Esophagus muscularis mucosa (tissue), 4 donors: ENCODE data around the gene FKBP1A. TPM values are rescaled to one million over a fixed set of nuclear protein-coding genes. Genes with fewer than 3 reads are reported as not detected.

Experiments used
- DNase-seq: peaks from one replicate; pipeline ENCODE4 v3.0.0-alpha.2; 2017; ENCODE audit errors: extremely low spot score
- H3K27ac ChIP-seq, 4 donors: fragments of 200-600 bp; sonication (generic); replicated peaks in 1 of 4; 1 replicate in 3 of 4; 2 replicates in 1 of 4; pipeline ENCODE4 v1.5.1; 2016 to 2019; ENCODE audit warnings: mild to moderate bottlenecking in 1 of 4
- H3K27me3 ChIP-seq, 4 donors: fragments of 200-600 bp; sonication (generic); one replicate each; pipeline versions ENCODE4 v1.5.1 to v1.6.0; 2016 to 2019
- H3K36me3 ChIP-seq, 4 donors: fragments of 200-600 bp; sonication (generic); one replicate each; pipeline ENCODE4 v1.5.1; 2016 to 2019
- H3K4me1 ChIP-seq, 4 donors: fragments of 200-600 bp; sonication (generic); one replicate each; pipeline ENCODE4 v1.5.1; 2016 to 2019
- H3K4me3 ChIP-seq, 4 donors: fragments of 200-600 bp; sonication (generic); 1 replicate in 2 of 4; 2 replicates in 2 of 4; pipeline ENCODE4 v1.5.1; 2016 to 2019; ENCODE audit warnings: mild to moderate bottlenecking in 4 of 4, moderate library complexity in 1 of 4
- H3K9me3 ChIP-seq, 4 donors: fragments of 200-600 bp; sonication (generic); 1 replicate in 3 of 4; 2 replicates in 1 of 4; pipeline ENCODE4 v1.5.1; 2016 to 2019
- EP300 ChIP-seq: sonication (generic); formaldehyde crosslinking; IDR thresholded peaks from one replicate; pipeline ENCODE4 v1.6.1; 2017; ENCODE audit warnings: antibody characterized with exemption
- POLR2A ChIP-seq: fragments of 450-650 bp; IDR thresholded peaks from one replicate; pipeline ENCODE4 v1.6.1; 2017; ENCODE audit warnings: antibody characterized with exemption, moderate library complexity, mild to moderate bottlenecking, low read depth
- POLR2AphosphoS5 ChIP-seq, 2 donors: sonication (generic); formaldehyde crosslinking; IDR thresholded peaks; one replicate each; pipeline ENCODE4 v1.6.1; 2017; ENCODE audit warnings: antibody characterized with exemption in 2 of 2
- WGBS: methylation state at CpG from one replicate; pipeline ENCODE4 v1.1.5; 2018; 5-methylcytosine and 5-hydroxymethylcytosine counted together
- intact Hi-C: fragments of 100-400 bp; cut with DNase I; formaldehyde crosslinking; loops from one replicate; pipeline ENCODE4 v1.15.1; 2023
- total RNA-seq, 4 donors: library from RNA; depleted of rRNA; stranded (reverse); fragments of >200 nt; gene quantifications; one replicate each; pipeline versions ENCODE4 v1.1.0 to v1.2.1, GENCODE V29; 2016
- TF ChIP-seq, protein P1 (sequence below), 3 experiments: fragments of 200-600 bp in 2 of 3; fragments of 450-650 bp in 1 of 3; sonication (generic) in 2 of 3; IDR thresholded peaks; one replicate each; pipeline ENCODE4 v1.5.1; 2017 to 2019; ENCODE audit warnings: antibody characterized with exemption in 3 of 3, mild to moderate bottlenecking in 2 of 3, moderate library complexity in 1 of 3

The FKBP1A gene
- total RNA-seq, 4 donors from 2014 or later: 84.3 to 99.2 (median 89.8) TPM

DNA sequence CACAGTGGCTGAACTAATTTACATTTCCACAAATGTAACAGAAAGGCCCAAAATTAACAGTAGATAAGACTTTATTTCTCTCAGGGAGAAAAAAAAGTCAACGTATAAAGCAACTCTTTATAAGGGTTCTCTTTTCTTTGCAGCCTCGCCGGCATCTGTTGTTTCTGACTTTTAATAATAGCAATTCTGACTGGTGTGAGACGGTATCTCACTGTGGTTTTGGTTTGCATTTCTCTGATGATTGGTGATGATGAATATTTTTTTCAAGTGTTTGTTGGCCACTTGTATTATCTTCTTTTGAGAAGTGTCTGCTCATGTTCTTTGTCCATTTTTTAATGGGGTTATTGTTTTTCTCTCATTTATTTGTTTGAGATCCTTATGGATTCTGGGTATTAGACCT, 27.2 kb upstream of the FKBP1A start:
- 93% methylated on average over 4 of the region's 4 CpGs for WGBS

DNA sequence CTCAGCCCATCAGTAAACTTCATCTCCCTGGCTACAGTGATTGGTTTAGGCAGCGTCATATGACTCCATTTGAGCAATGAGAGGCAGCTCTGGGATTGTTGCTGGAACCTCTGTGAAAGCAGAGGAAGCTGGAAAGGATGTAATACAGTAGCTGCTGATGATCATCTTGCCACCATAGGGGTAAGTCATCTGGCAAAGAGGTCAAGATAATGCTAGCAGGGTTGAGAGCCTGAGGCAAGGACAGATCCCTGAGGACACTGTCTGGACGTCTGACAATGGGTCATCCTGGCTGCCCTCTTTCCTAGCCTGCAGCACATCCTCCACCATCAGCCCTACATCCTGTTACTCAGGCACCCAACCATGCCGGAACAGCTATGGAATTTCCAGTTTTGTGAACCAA, 25.5 kb upstream of the FKBP1A start:
- H3K9me3 ChIP-seq: peaks cover 0 to 9% (median 6%) of the 10 kb centered on the region in 4 donors
- peaks cover 0 to 36% (median 0%) of the 10 kb centered on the region in 4 donors for H3K27me3 ChIP-seq
- H3K4me1 ChIP-seq: no peaks in the 10 kb centered on the region
- TF ChIP-seq POLR2AphosphoS5 (IDR thresholded peaks at IDR 0.05): no peak
- no peak for TF ChIP-seq EP300
- TF ChIP-seq, protein P1, sequence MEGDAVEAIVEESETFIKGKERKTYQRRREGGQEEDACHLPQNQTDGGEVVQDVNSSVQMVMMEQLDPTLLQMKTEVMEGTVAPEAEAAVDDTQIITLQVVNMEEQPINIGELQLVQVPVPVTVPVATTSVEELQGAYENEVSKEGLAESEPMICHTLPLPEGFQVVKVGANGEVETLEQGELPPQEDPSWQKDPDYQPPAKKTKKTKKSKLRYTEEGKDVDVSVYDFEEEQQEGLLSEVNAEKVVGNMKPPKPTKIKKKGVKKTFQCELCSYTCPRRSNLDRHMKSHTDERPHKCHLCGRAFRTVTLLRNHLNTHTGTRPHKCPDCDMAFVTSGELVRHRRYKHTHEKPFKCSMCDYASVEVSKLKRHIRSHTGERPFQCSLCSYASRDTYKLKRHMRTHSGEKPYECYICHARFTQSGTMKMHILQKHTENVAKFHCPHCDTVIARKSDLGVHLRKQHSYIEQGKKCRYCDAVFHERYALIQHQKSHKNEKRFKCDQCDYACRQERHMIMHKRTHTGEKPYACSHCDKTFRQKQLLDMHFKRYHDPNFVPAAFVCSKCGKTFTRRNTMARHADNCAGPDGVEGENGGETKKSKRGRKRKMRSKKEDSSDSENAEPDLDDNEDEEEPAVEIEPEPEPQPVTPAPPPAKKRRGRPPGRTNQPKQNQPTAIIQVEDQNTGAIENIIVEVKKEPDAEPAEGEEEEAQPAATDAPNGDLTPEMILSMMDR (IDR thresholded peaks at IDR 0.05): no peak
- TF ChIP-seq POLR2A: no peak
- intact Hi-C loops: no loop called here
- no peak for DNase-seq
- 60% methylated on average over 2 of the region's 3 CpGs for WGBS
- no peak overlapping the region for H3K27ac ChIP-seq
- no peak overlapping the region for H3K4me3 ChIP-seq
- H3K36me3 ChIP-seq: no peaks in the 10 kb centered on the region

More for the DNA sequence above, 27.2 kb upstream of the FKBP1A start:
- no peak overlapping the region for H3K27ac ChIP-seq
- DNase-seq: no peak
- no peak for TF ChIP-seq POLR2AphosphoS5 (IDR thresholded peaks at IDR 0.05)
- TF ChIP-seq, protein P1 (IDR thresholded peaks at IDR 0.05): no peak
- no peak for TF ChIP-seq POLR2A
- no peak for TF ChIP-seq EP300
- peaks cover 0 to 41% (median 0%) of the 10 kb centered on the region in 4 donors for H3K27me3 ChIP-seq
- no peak overlapping the region for H3K4me3 ChIP-seq
- intact Hi-C loops: no loop called here
- no peaks in the 10 kb centered on the region for H3K4me1 ChIP-seq
- no peaks in the 10 kb centered on the region for H3K36me3 ChIP-seq
- peaks cover 0 to 9% (median 6%) of the 10 kb centered on the region in 4 donors for H3K9me3 ChIP-seq

DNA sequence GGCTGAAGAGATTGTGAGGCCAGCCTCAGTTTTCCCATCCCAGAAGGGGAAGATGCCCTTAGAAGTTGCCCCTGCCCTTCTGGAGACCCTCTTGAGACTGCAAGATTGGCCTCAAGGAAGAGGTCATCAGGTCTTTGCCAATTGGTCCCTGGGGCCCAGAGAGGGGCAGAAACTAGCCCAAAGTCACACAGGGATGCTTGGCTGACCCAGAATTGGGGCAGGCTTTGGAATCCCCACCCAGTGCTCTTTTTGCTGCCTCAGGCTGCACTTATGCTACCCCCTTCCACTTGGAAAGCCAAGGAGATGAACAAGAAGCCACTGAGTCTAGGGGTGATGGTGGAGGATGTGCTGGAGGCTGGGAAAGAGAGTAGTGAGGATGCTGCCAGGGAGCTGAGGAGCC, 24.9 kb upstream of the FKBP1A start:
- no peak overlapping the region for H3K27ac ChIP-seq
- TF ChIP-seq POLR2AphosphoS5 (IDR thresholded peaks at IDR 0.05): no peak
- no peak for TF ChIP-seq POLR2A
- TF ChIP-seq, protein P1 (IDR thresholded peaks at IDR 0.05): no peak
- no peak for TF ChIP-seq EP300
- peaks cover 0 to 30% (median 0%) of the 10 kb centered on the region in 4 donors for H3K27me3 ChIP-seq
- no peak overlapping the region for H3K4me3 ChIP-seq
- H3K4me1 ChIP-seq: no peaks in the 10 kb centered on the region
- DNase-seq: no peak
- intact Hi-C loops: no loop called here
- peaks cover 0 to 9% (median 6%) of the 10 kb centered on the region in 4 donors for H3K9me3 ChIP-seq
- no peaks in the 10 kb centered on the region for H3K36me3 ChIP-seq

DNA sequence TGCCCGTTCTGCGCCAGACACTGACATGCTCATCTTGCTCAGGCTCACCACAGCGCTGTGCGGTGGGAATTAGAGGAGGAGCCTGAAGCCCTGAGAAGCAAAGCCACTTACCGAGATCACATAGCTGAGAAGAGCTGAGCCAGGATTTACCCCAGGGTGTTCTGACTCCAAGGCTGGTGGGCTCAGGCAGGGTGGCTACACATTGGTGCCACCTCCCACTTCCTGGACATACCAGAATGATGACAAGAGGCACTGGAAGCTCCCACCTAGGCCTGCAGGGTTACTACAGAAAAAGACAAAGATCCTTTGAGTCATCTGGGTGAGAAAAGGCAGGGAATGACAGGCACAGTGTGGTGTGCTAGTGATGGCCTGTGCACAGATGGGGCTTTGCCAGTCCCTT, 24.4 kb upstream of the FKBP1A start:
- H3K4me3 ChIP-seq: no peak overlapping the region
- TF ChIP-seq POLR2AphosphoS5 (IDR thresholded peaks at IDR 0.05) (no peak), POLR2A (no peak), EP300 (no peak)
- TF ChIP-seq, protein P1 (IDR thresholded peaks at IDR 0.05): no peak
- no peak overlapping the region for H3K27ac ChIP-seq
- H3K9me3 ChIP-seq: peaks cover 0 to 9% (median 6%) of the 10 kb centered on the region in 4 donors
- intact Hi-C loops: no loop called here
- peaks cover 0 to 25% (median 0%) of the 10 kb centered on the region in 4 donors for H3K27me3 ChIP-seq
- DNase-seq: no peak
- WGBS: 63% methylated on average over 5 of the region's 5 CpGs
- no peaks in the 10 kb centered on the region for H3K36me3 ChIP-seq
- no peaks in the 10 kb centered on the region for H3K4me1 ChIP-seq
